NCI-H1930 (cell line): ENCODE results near the gene GPR3.
"Not testable (repeated sequence)": the region's sequence is repeated elsewhere in the genome, so short reads cannot be mapped to it uniquely, and the experiment has no call there.

Experiments
- DNase-seq, 2 experiments: peaks; one replicate each; lab custom pipeline; 2025; lab: John Stamatoyannopoulos, UW

The GPR3 gene

GRCh38 chr1:27428316-27429028 is 36.0 kb downstream of the GPR3 start:
- DNase-seq = no peak

- DNase-seq = no peak
Observed at GRCh38 chr1:27429029-27429425, 36.6 kb downstream of the GPR3 start.

GRCh38 chr1:27430903-27431600 is 38.6 kb downstream of the GPR3 start:
- no peak for DNase-seq

GRCh38 chr1:27431601-27431940 is 39.1 kb downstream of the GPR3 start:
- DNase-seq = no peak

- DNase-seq = not testable (repeated sequence)
Observed at GRCh38 chr1:27432725-27433124, 40.3 kb downstream of the GPR3 start.

GRCh38 chr1:27433706-27434105 is 41.3 kb downstream of the GPR3 start:
- DNase-seq = no peak

GRCh38 chr1:27435566-27436203 is 43.3 kb downstream of the GPR3 start:
- DNase-seq = no peak

GRCh38 chr1:27436204-27437159 is 44.1 kb downstream of the GPR3 start:
- no peak for DNase-seq

- no peak for DNase-seq
Observed at GRCh38 chr1:27438621-27439061, 46.2 kb downstream of the GPR3 start.

- no peak for DNase-seq
Observed at GRCh38 chr1:27439150-27439549, 46.7 kb downstream of the GPR3 start.

GRCh38 chr1:27444632-27445031 is 52.2 kb downstream of the GPR3 start:
- DNase-seq = no peak
